ENCODE results near the gene TUBB6. TPM values are rescaled to one million over a fixed set of nuclear protein-coding genes. Genes with fewer than 3 reads are reported as not detected.
A peak's percentile ranks its signal among the peaks of the same experiment; 100 is the strongest.

Gene TUBB6
- total RNA-seq, 1 experiment from 2014 or later, result 240 TPM

- ChIA-PET POLR2A (no interaction called here), CTCF (no interaction called here)
- DNase-seq (ENCODE audit: low spot score), result no peak
- H3K4me1 Mint-ChIP-seq, result no peaks in the 10 kb centered on the region
- H3K36me3 Mint-ChIP-seq, result peaks cover 77% of the 10 kb centered on the region
- no peak overlapping the region for H3K4me3 Mint-ChIP-seq
- TF ChIP-seq FOXP1 (CRISPR knock-in tag; IDR thresholded peaks at IDR 0.05; ENCODE audit: borderline replicate concordance) (no peak), RELA (CRISPR knock-in tag; IDR thresholded peaks at IDR 0.05; ENCODE audit: borderline replicate concordance) (no peak), NFYB (CRISPR knock-in tag; conservative IDR thresholded peaks at IDR 0.05; ENCODE audit: low read depth) (no peak), NR1H2 (CRISPR knock-in tag; IDR thresholded peaks at IDR 0.05) (no peak), ERG (CRISPR knock-in tag; IDR thresholded peaks at IDR 0.05) (no peak), HMGA2 (CRISPR knock-in tag; IDR thresholded peaks at IDR 0.05) (no peak), STAT6 (CRISPR knock-in tag; conservative IDR thresholded peaks at IDR 0.05; ENCODE audit: low read depth) (no peak), SP1 (CRISPR knock-in tag; conservative IDR thresholded peaks at IDR 0.05) (no peak), ZBTB21 (CRISPR knock-in tag; IDR thresholded peaks at IDR 0.05; ENCODE audit: borderline replicate concordance) (no peak), FOXP4 (CRISPR knock-in tag; IDR thresholded peaks at IDR 0.05) (no peak), ETV6 (CRISPR knock-in tag; IDR thresholded peaks at IDR 0.05) (no peak), ZNF671 (CRISPR knock-in tag; IDR thresholded peaks at IDR 0.05) (no peak), IRF2 (CRISPR knock-in tag; IDR thresholded peaks at IDR 0.05; ENCODE audit: borderline replicate concordance, low read depth) (no peak)
- TF ChIP-seq, protein P1, sequence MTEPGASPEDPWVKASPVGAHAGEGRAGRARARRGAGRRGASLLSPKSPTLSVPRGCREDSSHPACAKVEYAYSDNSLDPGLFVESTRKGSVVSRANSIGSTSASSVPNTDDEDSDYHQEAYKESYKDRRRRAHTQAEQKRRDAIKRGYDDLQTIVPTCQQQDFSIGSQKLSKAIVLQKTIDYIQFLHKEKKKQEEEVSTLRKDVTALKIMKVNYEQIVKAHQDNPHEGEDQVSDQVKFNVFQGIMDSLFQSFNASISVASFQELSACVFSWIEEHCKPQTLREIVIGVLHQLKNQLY (CRISPR knock-in tag; IDR thresholded peaks at IDR 0.05), result no peak
- TF ChIP-seq, protein P2, sequence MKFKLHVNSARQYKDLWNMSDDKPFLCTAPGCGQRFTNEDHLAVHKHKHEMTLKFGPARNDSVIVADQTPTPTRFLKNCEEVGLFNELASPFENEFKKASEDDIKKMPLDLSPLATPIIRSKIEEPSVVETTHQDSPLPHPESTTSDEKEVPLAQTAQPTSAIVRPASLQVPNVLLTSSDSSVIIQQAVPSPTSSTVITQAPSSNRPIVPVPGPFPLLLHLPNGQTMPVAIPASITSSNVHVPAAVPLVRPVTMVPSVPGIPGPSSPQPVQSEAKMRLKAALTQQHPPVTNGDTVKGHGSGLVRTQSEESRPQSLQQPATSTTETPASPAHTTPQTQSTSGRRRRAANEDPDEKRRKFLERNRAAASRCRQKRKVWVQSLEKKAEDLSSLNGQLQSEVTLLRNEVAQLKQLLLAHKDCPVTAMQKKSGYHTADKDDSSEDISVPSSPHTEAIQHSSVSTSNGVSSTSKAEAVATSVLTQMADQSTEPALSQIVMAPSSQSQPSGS (CRISPR knock-in tag; IDR thresholded peaks at IDR 0.05; ENCODE audit: borderline replicate concordance, low read depth), result no peak
- TF ChIP-seq, protein P3, sequence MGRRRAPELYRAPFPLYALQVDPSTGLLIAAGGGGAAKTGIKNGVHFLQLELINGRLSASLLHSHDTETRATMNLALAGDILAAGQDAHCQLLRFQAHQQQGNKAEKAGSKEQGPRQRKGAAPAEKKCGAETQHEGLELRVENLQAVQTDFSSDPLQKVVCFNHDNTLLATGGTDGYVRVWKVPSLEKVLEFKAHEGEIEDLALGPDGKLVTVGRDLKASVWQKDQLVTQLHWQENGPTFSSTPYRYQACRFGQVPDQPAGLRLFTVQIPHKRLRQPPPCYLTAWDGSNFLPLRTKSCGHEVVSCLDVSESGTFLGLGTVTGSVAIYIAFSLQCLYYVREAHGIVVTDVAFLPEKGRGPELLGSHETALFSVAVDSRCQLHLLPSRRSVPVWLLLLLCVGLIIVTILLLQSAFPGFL (CRISPR knock-in tag; IDR thresholded peaks at IDR 0.05; ENCODE audit: borderline replicate concordance), result no peak
- H3K9me3 Mint-ChIP-seq, result no peaks in the 10 kb centered on the region
- no peaks in the 10 kb centered on the region for H3K27me3 Mint-ChIP-seq (ENCODE audit: low read depth)
- peak overlapping the region; percentile 70; the same call in 1 of the 2 replicates for H3K27ac Mint-ChIP-seq
- ATAC-seq, result no peak
Measured at GRCh38 chr18:12362473-12363174, 54.6 kb downstream of the TUBB6 start.

Measured in WTC11 (cell line).